ENCODE results near the gene ANXA6.

ANXA6 gene

DNA sequence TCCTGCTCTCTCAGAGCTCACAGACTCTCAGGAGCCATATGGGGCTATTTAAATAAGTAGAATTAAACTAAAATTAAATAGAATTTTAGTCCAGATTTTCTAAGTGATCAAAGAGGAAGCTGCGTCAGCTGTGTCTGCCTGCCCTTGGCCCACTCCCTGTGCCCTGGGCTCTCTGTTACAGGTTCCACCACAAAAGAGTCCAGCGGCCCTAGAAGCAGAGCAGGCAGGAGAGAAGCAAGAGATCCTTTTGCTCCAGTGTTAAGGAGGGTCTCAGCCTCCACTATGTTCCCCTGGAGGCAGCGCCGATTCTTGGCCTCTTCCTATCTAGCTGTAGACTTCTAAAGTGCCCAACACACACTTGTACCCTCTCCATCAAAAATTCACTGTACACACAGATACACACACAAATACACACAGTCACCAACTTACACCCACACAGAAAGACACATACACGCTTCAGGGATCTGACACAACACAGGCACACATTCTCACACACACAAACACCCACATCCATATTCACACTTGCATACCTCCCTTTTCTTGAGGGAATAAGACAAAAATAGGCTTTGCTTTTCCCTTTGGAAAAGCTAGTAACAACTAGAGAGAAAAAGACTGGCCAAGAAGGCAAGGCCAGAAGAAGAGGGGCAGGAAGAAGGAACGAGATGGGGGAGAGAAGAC lies 71.2 kb downstream of the ANXA6 start:
- H3K27ac ChIP-seq (ENCODE audit: low read length) = peak overlapping the region; percentile 88
- H3K36me3 ChIP-seq (ENCODE audit: control insufficient read depth in 1 of 2, insufficient read depth in 2 of 2, low read length in 2 of 2) = no peaks in the 10 kb centered on the region
- H3K27me3 ChIP-seq (ENCODE audit: low read depth, low read length) = no peaks in the 10 kb centered on the region
- peaks cover 4 to 28% of the 10 kb centered on the region in 2 donors for H3K4me1 ChIP-seq (ENCODE audit: control insufficient read depth in 1 of 2, insufficient read depth in 2 of 2, low read length in 2 of 2)
- H3K4me3 ChIP-seq (ENCODE audit: low read depth in 1 of 2, low read length in 2 of 2) = no peak overlapping the region
- H3K9me3 ChIP-seq (ENCODE audit: control insufficient read depth in 1 of 2, low read length in 2 of 2) = no peaks in the 10 kb centered on the region

DNA sequence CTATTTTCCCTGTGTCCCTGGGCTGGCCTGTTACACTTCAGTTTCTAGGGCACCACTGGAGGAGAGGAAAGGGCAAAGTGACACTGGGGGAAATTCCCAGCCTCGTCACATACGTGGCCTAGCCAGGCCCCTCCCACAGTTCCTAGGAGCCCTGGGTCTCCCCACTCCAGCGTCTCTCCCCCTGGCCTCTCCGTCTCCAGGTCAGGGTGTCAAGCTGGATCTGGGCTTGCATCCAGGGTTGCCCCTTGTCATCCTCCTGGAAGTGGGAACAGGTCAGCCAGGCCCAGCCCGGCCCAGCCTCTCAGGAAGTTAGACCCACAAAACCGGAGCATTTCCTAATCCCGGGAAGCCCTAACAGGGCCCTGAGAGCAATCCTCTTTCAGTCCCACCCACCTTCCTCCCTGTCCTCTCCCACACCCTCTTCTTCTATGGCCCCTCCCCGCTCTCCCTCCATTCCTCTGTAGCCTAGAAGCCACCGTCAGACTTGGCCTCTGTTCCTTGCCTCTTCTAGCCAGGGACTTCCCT lies 72.0 kb downstream of the ANXA6 start:
- peak overlapping the region; percentile 88 for H3K27ac ChIP-seq (ENCODE audit: low read length)
- H3K4me3 ChIP-seq (ENCODE audit: low read depth in 1 of 2, low read length in 2 of 2) = no peak overlapping the region
- no peaks in the 10 kb centered on the region for H3K27me3 ChIP-seq (ENCODE audit: low read depth, low read length)
- H3K4me1 ChIP-seq (ENCODE audit: control insufficient read depth in 1 of 2, insufficient read depth in 2 of 2, low read length in 2 of 2) = peaks cover 4 to 28% of the 10 kb centered on the region in 2 donors
- H3K36me3 ChIP-seq (ENCODE audit: control insufficient read depth in 1 of 2, insufficient read depth in 2 of 2, low read length in 2 of 2) = peaks cover 0 to 3% of the 10 kb centered on the region in 2 donors
- no peaks in the 10 kb centered on the region for H3K9me3 ChIP-seq (ENCODE audit: control insufficient read depth in 1 of 2, low read length in 2 of 2)

GRCh38 chr5:151084363-151084762 lies 73.2 kb downstream of the ANXA6 start:
- Histone ChIP-seq H3K27ac (ENCODE audit: low read length) (peak overlapping the region; percentile 88), H3K27me3 (ENCODE audit: low read depth, low read length) (no peaks in the 10 kb centered on the region), H3K4me1 (ENCODE audit: control insufficient read depth in 1 of 2, insufficient read depth in 2 of 2, low read length in 2 of 2) (peaks cover 13 to 35% of the 10 kb centered on the region in 2 donors), H3K9me3 (ENCODE audit: control insufficient read depth in 1 of 2, low read length in 2 of 2) (no peaks in the 10 kb centered on the region), H3K36me3 (ENCODE audit: control insufficient read depth in 1 of 2, insufficient read depth in 2 of 2, low read length in 2 of 2) (peaks cover 0 to 4% of the 10 kb centered on the region in 2 donors), H3K4me3 (ENCODE audit: low read depth in 1 of 2, low read length in 2 of 2) (no peak overlapping the region)

DNA sequence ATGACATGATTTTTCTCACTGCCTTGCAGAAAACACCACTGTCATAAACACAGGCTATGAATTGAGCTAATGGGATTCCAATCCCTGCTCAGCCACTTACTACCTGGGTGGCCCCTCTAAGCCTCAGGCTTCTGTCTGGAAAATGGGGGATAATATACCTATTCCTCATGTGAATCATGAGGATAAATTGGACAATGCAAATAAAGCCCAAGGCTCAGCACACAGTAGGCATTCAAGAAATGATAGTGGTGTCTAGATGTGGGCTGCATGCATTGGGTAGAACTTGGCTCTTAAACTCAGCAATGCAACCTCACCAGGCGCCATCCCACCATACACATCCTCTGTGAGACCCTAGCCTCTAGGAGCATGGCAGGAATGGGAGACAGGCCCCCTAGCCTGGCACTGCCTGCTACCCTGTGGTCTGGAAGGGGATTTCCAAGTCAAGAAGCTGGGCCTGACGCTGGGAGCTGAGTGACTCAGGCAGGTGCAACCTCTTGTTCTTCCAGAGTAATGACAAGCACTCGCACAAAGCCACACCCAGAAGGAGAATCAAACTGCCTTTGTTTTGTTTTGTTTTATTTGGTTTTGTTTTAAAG lies 74.4 kb downstream of the ANXA6 start:
- Histone ChIP-seq H3K36me3 (ENCODE audit: control insufficient read depth in 1 of 2, insufficient read depth in 2 of 2, low read length in 2 of 2) (peaks cover 1 to 8% of the 10 kb centered on the region in 2 donors), H3K4me3 (ENCODE audit: low read depth in 1 of 2, low read length in 2 of 2) (no peak overlapping the region), H3K27me3 (ENCODE audit: low read depth, low read length) (no peaks in the 10 kb centered on the region), H3K9me3 (ENCODE audit: control insufficient read depth in 1 of 2, low read length in 2 of 2) (no peaks in the 10 kb centered on the region), H3K27ac (ENCODE audit: low read length) (peak overlapping the region; percentile 99), H3K4me1 (ENCODE audit: control insufficient read depth in 1 of 2, insufficient read depth in 2 of 2, low read length in 2 of 2) (peaks cover 22 to 37% of the 10 kb centered on the region in 2 donors)

GRCh38 chr5:151082282-151082902 lies 75.2 kb downstream of the ANXA6 start:
- peaks cover 26 to 42% of the 10 kb centered on the region in 2 donors for H3K4me1 ChIP-seq (ENCODE audit: control insufficient read depth in 1 of 2, insufficient read depth in 2 of 2, low read length in 2 of 2)
- H3K9me3 ChIP-seq (ENCODE audit: control insufficient read depth in 1 of 2, low read length in 2 of 2) = no peaks in the 10 kb centered on the region
- peaks cover 4 to 8% of the 10 kb centered on the region in 2 donors for H3K36me3 ChIP-seq (ENCODE audit: control insufficient read depth in 1 of 2, insufficient read depth in 2 of 2, low read length in 2 of 2)
- H3K4me3 ChIP-seq (ENCODE audit: low read depth in 1 of 2, low read length in 2 of 2) = peak overlapping the region; percentile 70 to 90
- peak overlapping the region; percentile 99 for H3K27ac ChIP-seq (ENCODE audit: low read length)
- H3K27me3 ChIP-seq (ENCODE audit: low read depth, low read length) = no peaks in the 10 kb centered on the region

- no peaks in the 10 kb centered on the region for H3K27me3 ChIP-seq (ENCODE audit: low read depth, low read length)
- peaks cover 4 to 8% of the 10 kb centered on the region in 2 donors for H3K36me3 ChIP-seq (ENCODE audit: control insufficient read depth in 1 of 2, insufficient read depth in 2 of 2, low read length in 2 of 2)
- H3K9me3 ChIP-seq (ENCODE audit: control insufficient read depth in 1 of 2, low read length in 2 of 2) = no peaks in the 10 kb centered on the region
- H3K4me1 ChIP-seq (ENCODE audit: control insufficient read depth in 1 of 2, insufficient read depth in 2 of 2, low read length in 2 of 2) = peaks cover 26 to 41% of the 10 kb centered on the region in 2 donors
- peak overlapping the region; percentile 99 for H3K27ac ChIP-seq (ENCODE audit: low read length)
- H3K4me3 ChIP-seq (ENCODE audit: low read depth in 1 of 2, low read length in 2 of 2) = peak overlapping the region; percentile 70 to 90
Observed at GRCh38 chr5:151081431-151082281, 75.9 kb downstream of the ANXA6 start.

- Histone ChIP-seq H3K36me3 (ENCODE audit: control insufficient read depth in 1 of 2, insufficient read depth in 2 of 2, low read length in 2 of 2) (peaks cover 4 to 8% of the 10 kb centered on the region in 2 donors), H3K9me3 (ENCODE audit: control insufficient read depth in 1 of 2, low read length in 2 of 2) (no peaks in the 10 kb centered on the region), H3K4me3 (ENCODE audit: low read depth in 1 of 2, low read length in 2 of 2) (peak within 1 kb of the TSS; percentile 70 to 90), H3K27me3 (ENCODE audit: low read depth, low read length) (no peaks in the 10 kb centered on the region), H3K4me1 (ENCODE audit: control insufficient read depth in 1 of 2, insufficient read depth in 2 of 2, low read length in 2 of 2) (peaks cover 31 to 36% of the 10 kb centered on the region in 2 donors), H3K27ac (ENCODE audit: low read length) (peak within 1 kb of the TSS; percentile 99)
Observed at GRCh38 chr5:151080613-151081430, 76.8 kb downstream of the ANXA6 start, which contains the start of gene TNIP1. TSS of gene TNIP1 (minus strand) at chr5:151081034. CDS start at chr5:151065095, 15,939 bp downstream.

DNA sequence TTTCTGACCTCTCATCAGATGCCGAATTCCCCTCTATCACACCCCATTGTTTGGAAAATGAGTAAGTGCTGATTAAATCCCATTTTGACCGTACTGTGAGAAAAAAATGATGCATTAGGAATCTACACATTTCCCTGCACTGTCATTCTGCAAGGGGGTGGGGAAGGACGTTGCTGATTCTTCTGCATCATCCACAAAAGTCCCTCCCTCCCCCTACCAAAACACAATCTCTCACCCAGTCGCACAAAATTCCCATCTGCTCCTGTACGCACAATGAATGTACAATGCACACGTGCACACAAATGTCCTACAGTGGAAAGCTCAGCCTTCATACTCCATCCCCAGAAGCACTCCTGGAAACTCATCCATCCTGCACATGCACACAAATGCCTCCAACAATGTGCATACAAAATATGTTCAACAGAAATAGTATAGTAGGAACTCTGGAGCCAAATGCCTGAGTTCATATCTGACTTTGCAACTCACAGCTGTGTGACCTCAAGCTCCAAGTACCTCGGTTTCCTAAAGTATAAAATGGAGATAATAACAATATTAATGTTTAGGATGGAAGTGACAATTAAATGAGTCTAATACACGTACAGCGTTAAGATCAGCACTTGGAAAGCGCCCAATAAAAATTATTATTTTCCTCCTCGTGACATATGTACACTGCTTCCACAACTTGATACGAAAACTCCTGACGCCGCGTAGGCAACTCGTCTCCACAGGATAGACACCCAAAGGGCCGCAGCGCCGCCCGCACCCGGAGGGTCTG lies 77.6 kb downstream of the ANXA6 start:
- peak overlapping the region; percentile 99 for H3K27ac ChIP-seq (ENCODE audit: low read length)
- H3K9me3 ChIP-seq (ENCODE audit: control insufficient read depth in 1 of 2, low read length in 2 of 2) = no peaks in the 10 kb centered on the region
- H3K27me3 ChIP-seq (ENCODE audit: low read depth, low read length) = no peaks in the 10 kb centered on the region
- peak overlapping the region; percentile 70 to 90 for H3K4me3 ChIP-seq (ENCODE audit: low read depth in 1 of 2, low read length in 2 of 2)
- peaks cover 4 to 8% of the 10 kb centered on the region in 2 donors for H3K36me3 ChIP-seq (ENCODE audit: control insufficient read depth in 1 of 2, insufficient read depth in 2 of 2, low read length in 2 of 2)
- peaks cover 28 to 29% of the 10 kb centered on the region in 2 donors for H3K4me1 ChIP-seq (ENCODE audit: control insufficient read depth in 1 of 2, insufficient read depth in 2 of 2, low read length in 2 of 2)

GRCh38 chr5:151078490-151079262 lies 78.9 kb downstream of the ANXA6 start:
- Histone ChIP-seq H3K27ac (ENCODE audit: low read length) (no peak overlapping the region), H3K4me1 (ENCODE audit: control insufficient read depth in 1 of 2, insufficient read depth in 2 of 2, low read length in 2 of 2) (peaks cover 21 to 28% of the 10 kb centered on the region in 2 donors), H3K9me3 (ENCODE audit: control insufficient read depth in 1 of 2, low read length in 2 of 2) (no peaks in the 10 kb centered on the region), H3K36me3 (ENCODE audit: control insufficient read depth in 1 of 2, insufficient read depth in 2 of 2, low read length in 2 of 2) (peaks cover 6 to 8% of the 10 kb centered on the region in 2 donors), H3K4me3 (ENCODE audit: low read depth in 1 of 2, low read length in 2 of 2) (peak overlapping the region in 1 of 2 donors; percentile 21), H3K27me3 (ENCODE audit: low read depth, low read length) (no peaks in the 10 kb centered on the region)
